ENCODE measurements around the gene SIRPA. TPM values are rescaled to one million over a fixed set of nuclear protein-coding genes. Genes with fewer than 3 reads are reported as not detected.

SIRPA gene
- total and polyA plus RNA-seq, 10 of the 15 experiments (the other 5 are each of a cell fraction or from before 2014, with no cell fraction given): 1.7 to 13.2 (median 5.0) TPM

- TF ChIP-seq HSF1 (IDR thresholded peaks at IDR 0.05; ENCODE audit: low read depth, low read length) (no peak), ZNF384 (IDR thresholded peaks at IDR 0.05; ENCODE audit: borderline replicate concordance, low read depth, low read length) (no peak), ZNF274 (IDR thresholded peaks at IDR 0.05; ENCODE audit: insufficient read depth, insufficient read length) (no peak)
Measured at GRCh38 chr20:1879369-1879768, 15.8 kb upstream of the SIRPA start (continued).

DNA sequence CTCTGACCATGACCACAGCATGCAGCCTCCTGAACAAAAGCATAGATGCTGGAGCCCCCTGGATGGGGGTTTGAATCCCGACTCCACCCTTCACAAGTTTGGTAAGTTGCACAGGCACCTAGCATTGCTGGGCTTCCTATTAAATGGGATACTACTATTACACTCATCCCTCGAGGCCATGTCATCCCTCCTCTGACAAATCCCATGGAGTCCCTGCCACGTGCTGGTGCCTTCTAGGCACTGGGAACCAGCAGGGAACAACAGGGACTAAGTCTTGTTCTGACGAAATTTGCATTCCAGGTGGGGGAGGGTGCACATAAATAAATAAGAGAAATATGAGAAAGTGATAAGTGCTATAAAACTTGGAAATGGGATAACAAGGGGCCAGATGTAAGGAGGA, 15.3 kb upstream of the SIRPA start:
- H3K36me3 ChIP-seq (ENCODE audit: control insufficient read depth in 2 of 2, insufficient read depth in 2 of 2, low read length in 1 of 2): no peaks in the 10 kb centered on the region
- H3K4me3 ChIP-seq: no peak overlapping the region
- H4K20me1 ChIP-seq (ENCODE audit: control insufficient read depth, insufficient read depth): no peaks in the 10 kb centered on the region
- TF ChIP-seq IKZF1 (conservative IDR thresholded peaks at IDR 0.05): no peak
- TF ChIP-seq STAT1 (conservative IDR thresholded peaks at IDR 0.05): no peak
- in situ Hi-C loops (cut with MboI): no loop called here
- H3K9me3 ChIP-seq (replicated peaks; ENCODE audit: control insufficient read depth, insufficient read depth, low read length): no peaks in the 10 kb centered on the region
- BruUV-seq (replicated peaks): no TSS peak
- H3K79me2 ChIP-seq (ENCODE audit: control insufficient read depth, insufficient read depth, low read length): no peaks in the 10 kb centered on the region
- no peak overlapping the region for H3K27ac ChIP-seq (ENCODE audit: control insufficient read depth, insufficient read depth)
- ChIA-PET CTCF (no interaction called here), RAD21 (ENCODE audit: unreplicated experiment) (no interaction called here), POLR2A (no interaction called here), SMC1A (ENCODE audit: uncharacterized antibody, unreplicated experiment) (interaction anchor here (1.3 kb wide), 1 partner anchor 16 kb away, joined by 3 read pairs; no protein-coding TSS in a partner anchor)
- ATAC-seq (no peak), FAIRE-seq (no peak), DNase-seq (ENCODE audit: low read depth, low spot score) (no peak)
- H3K9ac ChIP-seq (ENCODE audit: control insufficient read depth, insufficient read depth, low read length): no peak overlapping the region
- intact Hi-C loops (cut with micrococcal nuclease; ENCODE audit: unreplicated experiment): no loop called here
- 18% methylated on average over 4 of the region's 4 CpGs for WGBS (ENCODE audit: insufficient coverage, insufficient replicate concordance, low lambda C conversion rate, missing lambda C conversion rate)
- H3K27me3 ChIP-seq (replicated peaks in 1 of 2; ENCODE audit: control insufficient read depth in 2 of 2, insufficient read depth in 2 of 2, low read length in 1 of 2): no peaks in the 10 kb centered on the region
- peaks cover 5% of the 10 kb centered on the region; the same call in 1 of the 2 replicates for H3K4me1 ChIP-seq (ENCODE audit: control insufficient read depth, insufficient read depth, low read length)
- H2AFZ ChIP-seq (ENCODE audit: control insufficient read depth, low read depth, low read length): no peak overlapping the region
- H3K4me2 ChIP-seq (ENCODE audit: control insufficient read depth, insufficient read depth): no peak overlapping the region

Measured in GM12878 (cell line).